Esophagus squamous epithelium (tissue), 4 donors: ENCODE data around the gene FOXD3.

Source experiments
- POLR2A ChIP-seq, 4 donors: fragments of 450-650 bp; IDR thresholded peaks; one replicate each; pipeline ENCODE4 v1.6.1; 2017; ENCODE audit warnings: antibody characterized with exemption in 4 of 4, mild to moderate bottlenecking in 4 of 4, moderate library complexity in 3 of 4
- TF ChIP-seq, protein P1 (sequence below), 6 experiments: fragments of 450-650 bp in 4 of 6; fragments of 200-600 bp in 2 of 6; sonication (generic) in 2 of 6; IDR thresholded peaks; one replicate each; pipeline ENCODE4 v1.5.1; 2016 to 2019; ENCODE audit warnings: antibody characterized with exemption in 6 of 6, mild to moderate bottlenecking in 4 of 6, moderate library complexity in 4 of 6

DNA sequence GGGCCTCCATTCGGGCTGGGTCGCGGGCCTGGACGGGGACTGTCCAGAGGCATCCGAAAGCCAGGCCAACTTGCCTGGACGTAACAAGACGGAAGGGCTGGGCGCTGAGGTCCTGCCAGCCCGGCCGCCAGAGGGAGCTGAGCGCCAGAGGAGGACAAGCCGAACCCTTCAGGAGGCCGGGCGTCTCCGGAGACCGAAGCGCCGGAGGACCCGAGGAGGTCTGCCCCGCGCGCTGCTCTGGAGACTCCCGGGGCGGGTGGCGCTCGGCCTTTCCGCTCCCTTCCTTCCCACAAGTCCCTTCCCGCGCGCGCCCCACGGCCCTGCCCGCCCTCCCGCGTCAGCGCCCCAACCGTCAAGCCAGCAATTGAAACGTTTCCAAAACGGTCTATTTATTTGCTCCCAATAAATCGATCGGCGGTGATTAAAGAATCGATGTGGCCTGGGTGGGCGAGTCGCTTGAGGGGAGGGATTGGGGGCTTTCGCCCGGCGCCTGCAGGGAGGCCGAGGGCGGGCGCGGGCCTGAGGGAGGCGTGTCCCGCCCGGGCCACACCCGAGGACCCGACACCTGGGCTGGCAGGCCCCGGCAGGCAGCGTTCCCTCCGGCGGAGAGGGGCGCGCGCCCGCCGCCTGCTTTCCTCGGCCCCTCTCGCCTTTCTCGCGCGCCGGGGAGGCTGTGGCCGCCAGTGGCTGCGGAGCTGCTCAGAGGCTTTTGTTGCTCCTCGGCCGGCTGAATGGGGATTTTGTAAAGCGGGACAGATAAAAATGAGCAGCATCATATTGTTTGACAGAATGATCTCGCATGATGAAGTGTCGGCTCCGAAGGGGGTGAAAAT is 5.2 kb upstream of the FOXD3 start:
- TF ChIP-seq, protein P1, sequence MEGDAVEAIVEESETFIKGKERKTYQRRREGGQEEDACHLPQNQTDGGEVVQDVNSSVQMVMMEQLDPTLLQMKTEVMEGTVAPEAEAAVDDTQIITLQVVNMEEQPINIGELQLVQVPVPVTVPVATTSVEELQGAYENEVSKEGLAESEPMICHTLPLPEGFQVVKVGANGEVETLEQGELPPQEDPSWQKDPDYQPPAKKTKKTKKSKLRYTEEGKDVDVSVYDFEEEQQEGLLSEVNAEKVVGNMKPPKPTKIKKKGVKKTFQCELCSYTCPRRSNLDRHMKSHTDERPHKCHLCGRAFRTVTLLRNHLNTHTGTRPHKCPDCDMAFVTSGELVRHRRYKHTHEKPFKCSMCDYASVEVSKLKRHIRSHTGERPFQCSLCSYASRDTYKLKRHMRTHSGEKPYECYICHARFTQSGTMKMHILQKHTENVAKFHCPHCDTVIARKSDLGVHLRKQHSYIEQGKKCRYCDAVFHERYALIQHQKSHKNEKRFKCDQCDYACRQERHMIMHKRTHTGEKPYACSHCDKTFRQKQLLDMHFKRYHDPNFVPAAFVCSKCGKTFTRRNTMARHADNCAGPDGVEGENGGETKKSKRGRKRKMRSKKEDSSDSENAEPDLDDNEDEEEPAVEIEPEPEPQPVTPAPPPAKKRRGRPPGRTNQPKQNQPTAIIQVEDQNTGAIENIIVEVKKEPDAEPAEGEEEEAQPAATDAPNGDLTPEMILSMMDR (IDR thresholded peaks at IDR 0.05): peak; percentile 19 to 77 (median 57)
- TF ChIP-seq POLR2A (IDR thresholded peaks at IDR 0.05): no peak
